A549 treated with AZD9567 at 1 μM for 4 hours (cell line): ENCODE data around the gene OR2L8. TPM values are rescaled to one million over a fixed set of nuclear protein-coding genes. Genes with fewer than 3 reads are reported as not detected.

Experiments used
- total RNA-seq: library from RNA; stranded (reverse); fragments of 200-300 nt; extraction: Qiagen RNA extraction; gene quantifications from 5 replicates; pipeline ENCODE4 v1.2.3, GENCODE V29; 2022; ENCODE audit not compliant: insufficient read depth

Gene OR2L8, protein sequence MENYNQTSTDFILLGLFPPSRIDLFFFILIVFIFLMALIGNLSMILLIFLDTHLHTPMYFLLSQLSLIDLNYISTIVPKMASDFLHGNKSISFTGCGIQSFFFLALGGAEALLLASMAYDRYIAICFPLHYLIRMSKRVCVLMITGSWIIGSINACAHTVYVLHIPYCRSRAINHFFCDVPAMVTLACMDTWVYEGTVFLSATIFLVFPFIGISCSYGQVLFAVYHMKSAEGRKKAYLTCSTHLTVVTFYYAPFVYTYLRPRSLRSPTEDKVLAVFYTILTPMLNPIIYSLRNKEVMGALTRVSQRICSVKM
- not detected in 5 replicates for total RNA-seq

DNA sequence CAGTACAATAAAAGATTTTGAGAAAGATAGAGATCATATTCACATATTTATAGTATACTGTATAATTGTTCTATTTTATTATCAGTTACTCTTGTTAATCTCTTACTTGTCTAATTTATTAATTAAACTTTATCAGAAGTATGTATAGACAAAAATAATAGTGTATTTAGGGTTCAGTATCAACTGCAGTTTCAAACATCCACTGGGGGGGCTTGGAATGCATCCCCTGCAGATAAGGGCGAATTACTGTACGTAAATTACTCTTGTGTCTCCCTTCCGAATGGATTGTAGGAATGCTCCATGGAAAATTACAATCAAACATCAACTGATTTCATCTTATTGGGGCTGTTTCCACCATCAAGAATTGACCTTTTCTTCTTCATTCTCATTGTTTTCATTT is at the start of gene OR2L8:
OR2L8 (plus strand) TSS at position 301 of the 400 bp plus-strand sequence; CDS start at position 301, 0 bp downstream.

DNA sequence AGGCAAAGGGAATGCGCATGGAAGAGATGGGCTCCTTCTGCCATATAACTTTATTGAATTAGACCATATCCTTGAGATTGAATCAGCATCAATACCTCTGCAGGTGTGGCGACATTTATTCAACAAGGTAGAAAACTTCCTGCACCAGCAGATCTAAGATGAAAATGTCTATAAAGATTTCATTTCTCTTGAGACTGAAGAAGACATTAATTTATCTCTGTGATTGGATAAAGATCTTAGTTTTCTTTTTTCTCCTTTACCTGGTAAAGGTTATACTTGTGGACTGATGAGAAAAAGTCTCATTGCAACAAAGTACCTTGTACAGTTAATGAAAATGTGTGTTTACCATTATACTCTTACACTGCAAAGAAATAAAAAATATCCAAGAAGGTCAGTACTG is 28.7 kb upstream of the OR2L8 start, which contains the start of gene OR2T8:
OR2T8 (plus strand) TSS at position 301 of the 400 bp plus-strand sequence. CDS start 766 bp downstream, outside the sequence.

DNA sequence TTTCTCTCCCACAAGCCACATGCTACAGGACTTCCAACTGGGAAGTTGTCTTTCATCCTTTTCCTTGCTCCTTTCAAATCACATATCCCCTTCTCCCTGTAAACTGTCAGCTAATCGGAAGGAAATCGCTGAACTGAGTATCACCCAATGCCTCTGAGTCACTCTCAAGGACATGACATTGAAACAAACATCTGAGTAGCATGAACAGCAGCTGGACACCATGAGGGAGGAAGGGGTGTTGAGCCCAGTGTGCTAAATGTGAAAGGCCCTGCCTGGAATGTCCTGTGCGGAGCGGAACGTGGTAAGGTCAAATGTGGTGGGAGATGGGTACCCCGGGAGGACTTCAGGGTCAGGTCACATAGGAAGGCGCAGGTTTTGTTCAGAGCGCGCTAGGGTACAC is 23.8 kb upstream of the OR2L8 start, which contains the start of gene OR2AJ1:
OR2AJ1 (plus strand) TSS at position 22 of the 400 bp plus-strand sequence. CDS start 8,880 bp downstream, outside the sequence.

DNA sequence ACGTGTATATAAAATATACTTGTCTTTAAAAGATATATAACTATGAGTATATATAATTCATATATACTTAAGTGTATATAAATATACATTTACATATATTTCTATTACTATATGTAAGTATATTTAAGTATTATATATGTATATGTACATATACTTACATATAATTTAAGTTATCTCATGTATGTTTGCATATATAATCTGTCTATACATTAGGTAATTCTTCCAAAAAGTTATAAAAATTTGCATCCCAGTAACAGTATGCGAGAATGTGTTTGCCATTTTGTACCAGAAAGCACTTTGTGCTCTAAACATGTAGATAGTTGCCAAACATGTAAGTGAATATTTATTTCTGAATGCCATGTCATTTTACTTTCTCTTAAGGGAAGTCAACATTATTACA is 16.3 kb downstream of the OR2L8 start, which contains the start of gene OR2AK2:
OR2AK2 (plus strand) TSS at position 301 of the 400 bp plus-strand sequence. CDS start 144 bp downstream, outside the sequence.

Other genes starting within 250 kb of the OR2L8 start
- not detected in 5 replicates for gene OR6F1, start 232.2 kb upstream of the OR2L8 start, total RNA-seq
- not detected in 5 replicates for gene OR14K1, start 210.2 kb upstream of the OR2L8 start, total RNA-seq
- not detected in 5 replicates for gene OR14A2, start 200.7 kb upstream of the OR2L8 start, total RNA-seq
- not detected in 5 replicates for gene OR1C1, start 188.3 kb upstream of the OR2L8 start, total RNA-seq
- not detected in 5 replicates for gene OR14A16, start 124.7 kb upstream of the OR2L8 start, total RNA-seq
- not detected in 5 replicates for gene OR11L1, start 107.0 kb upstream of the OR2L8 start, total RNA-seq
- not detected in 5 replicates for gene TRIM58, start 91.7 kb upstream of the OR2L8 start, total RNA-seq
- not detected in 5 replicates for gene OR2W3, start 53.3 kb upstream of the OR2L8 start, total RNA-seq
- not detected in 5 replicates for gene OR2T8, start 28.6 kb upstream of the OR2L8 start, total RNA-seq
- not detected in 5 replicates for gene OR2AJ1, start 24.0 kb upstream of the OR2L8 start, total RNA-seq
- not detected in 5 replicates for gene OR2AK2, start 16.4 kb downstream of the OR2L8 start, total RNA-seq
- gene OR2L5, start 64.8 kb downstream of the OR2L8 start, total RNA-seq: not detected in 5 replicates
- not detected in 5 replicates for gene OR2L2, start 81.2 kb downstream of the OR2L8 start, total RNA-seq
- not detected in 5 replicates for gene OR2L3, start 98.0 kb downstream of the OR2L8 start, total RNA-seq
- not detected in 5 replicates for gene OR2L13, start 146.3 kb downstream of the OR2L8 start, total RNA-seq
- gene OR2M5, start 196.3 kb downstream of the OR2L8 start, total RNA-seq: not detected in 5 replicates
- not detected in 5 replicates for gene OR2M2, start 226.0 kb downstream of the OR2L8 start, total RNA-seq
- not detected in 5 replicates for gene OR2M3, start 248.4 kb downstream of the OR2L8 start, total RNA-seq